K562 (cell line): ENCODE results near the gene HIVEP3. TPM values are rescaled to one million over a fixed set of nuclear protein-coding genes. Genes with fewer than 3 reads are reported as not detected.

Source experiments
- BCOR ChIP-seq: fragments of 450-650 bp; IDR thresholded peaks from 2 replicates; pipeline ENCODE4 v1.6.1; 2016
- C11orf30 ChIP-seq: fragments of 450-650 bp; IDR thresholded peaks from 2 replicates; pipeline ENCODE4 v1.6.1; 2016; ENCODE audit warnings: low read depth, mild to moderate bottlenecking
- HOMEZ ChIP-seq: fragments of 250-450 bp; sonication (Bioruptor Pico); IDR thresholded peaks from 2 replicates; pipeline ENCODE4 v1.4.0; 2020; ENCODE audit warnings: mild to moderate bottlenecking, moderate library complexity
- MAFG ChIP-seq: fragments of 450-650 bp; conservative IDR thresholded peaks from 2 replicates; pipeline ENCODE4 v1.6.1; 2016; ENCODE audit warnings: missing genetic modification characterization, missing compliant biosample characterization
- MIER1 ChIP-seq: fragments of 450-650 bp; IDR thresholded peaks from 2 replicates; pipeline ENCODE4 v1.6.1; 2016; ENCODE audit warnings: antibody characterized with exemption, mild to moderate bottlenecking, low read depth
- MNT ChIP-seq, 2 experiments: fragments of 450-650 bp; conservative IDR thresholded peaks; 2 replicates each; pipeline ENCODE4 v1.6.1; 2017; ENCODE audit warnings: mild to moderate bottlenecking in 2 of 2, moderate library complexity in 2 of 2
- NR4A1 ChIP-seq, 2 experiments: fragments of 250-450 bp in 1 of 2; fragments of 450-650 bp in 1 of 2; sonication (Bioruptor Pico) in 1 of 2; IDR thresholded peaks; 2 replicates each; pipeline versions ENCODE4 v1.4.0 to v1.6.1; 2016 to 2020; ENCODE audit warnings: mild to moderate bottlenecking in 2 of 2, missing compliant biosample characterization in 1 of 2, missing genetic modification characterization in 1 of 2, moderate library complexity in 1 of 2
- RNF219 ChIP-seq: fragments of 250-450 bp; sonication (Bioruptor Pico); IDR thresholded peaks from 2 replicates; pipeline ENCODE4 v1.5.0; 2022; ENCODE audit warnings: mild to moderate bottlenecking
- SMAD2 ChIP-seq: fragments of 150-350 bp; IDR thresholded peaks from 2 replicates; pipeline ENCODE4 v1.6.1; 2014; ENCODE audit warnings: low read depth, mild to moderate bottlenecking, low read length
- ZBTB11 ChIP-seq, 3 experiments: fragments of 200-800 bp in 1 of 3; fragments of 250-450 bp in 1 of 3; fragments of 450-650 bp in 1 of 3; sonication (Bioruptor Pico) in 1 of 3; sonication (Bioruptor generic) in 1 of 3; formaldehyde crosslinking in 1 of 3; IDR thresholded peaks; 2 replicates each; pipeline versions ENCODE4 v1.6.1 to v1.8.0; 2016 to 2022; ENCODE audit warnings: mild to moderate bottlenecking in 2 of 3, missing genetic modification characterization in 2 of 3, missing compliant biosample characterization in 1 of 3, moderate library complexity in 1 of 3
- ZBTB17 ChIP-seq: fragments of 450-650 bp; formaldehyde crosslinking; IDR thresholded peaks from 2 replicates; pipeline ENCODE4 v1.4.0; 2020; ENCODE audit warnings: mild to moderate bottlenecking
- ZNF146 ChIP-seq: IDR thresholded peaks from one replicate; pipeline ENCODE4 v1.6.1; 2018; ENCODE audit warnings: missing compliant biosample characterization; ENCODE audit not compliant: unreplicated experiment
- ZNF175 ChIP-seq: fragments of 200-800 bp; sonication (Bioruptor generic); IDR thresholded peaks from 2 replicates; pipeline ENCODE4 v1.6.1; 2016; ENCODE audit warnings: low read depth, mild to moderate bottlenecking, missing genetic modification characterization, missing compliant biosample characterization
- ZNF316 ChIP-seq: fragments of 450-650 bp; IDR thresholded peaks from 2 replicates; pipeline ENCODE4 v1.6.1; 2016
- ZNF408 ChIP-seq: fragments of 250-450 bp; sonication (Bioruptor Pico); IDR thresholded peaks from 2 replicates; pipeline ENCODE4 v1.4.0; 2020; ENCODE audit warnings: low read depth, mild to moderate bottlenecking, moderate library complexity
- ZNF696 ChIP-seq: fragments of 250-450 bp; sonication (Bioruptor Pico); conservative IDR thresholded peaks from 2 replicates; pipeline ENCODE4 v1.4.0; 2020; ENCODE audit warnings: mild to moderate bottlenecking, moderate library complexity
- polyA plus RNA-seq, 8 experiments: library from polyadenylated mRNA; depleted of rRNA in 4 of 8; stranded (reverse) in 5 of 8; unstranded in 3 of 8; fragments of >200 nt; fragmentation: Nextera tagmentation in 2 of 8; fragmentation: Illumina TruSeq in 1 of 8; extraction: Ambion mirVana in 2 of 8; extraction: Trizol in 1 of 8; gene quantifications; 2 replicates each; pipeline versions ENCODE4 v1.2.1 to v1.2.3, GENCODE V29; 2011 to 2014; ENCODE audit warnings: inconsistent platforms in 1 of 8, missing spikeins in 1 of 8
- total RNA-seq, 7 experiments: library from RNA; depleted of rRNA in 6 of 7; stranded (reverse); fragments of >200 nt in 6 of 7; fragmentation: Illumina TruSeq in 2 of 7; extraction: Trizol in 2 of 7; gene quantifications; 2 replicates each; pipeline versions ENCODE4 v1.2.1 to v1.2.3, GENCODE V29; 2011 to 2021; ENCODE audit warnings: low replicate concordance in 1 of 7

Gene HIVEP3
- total and polyA plus RNA-seq, 9 of the 15 experiments (the other 6 are each of a cell fraction or from before 2014, with no cell fraction given) = 0.09 to 0.58 (median 0.34) TPM; not detected in 1

GRCh38 chr1:41889506-41890414 is 29.0 kb downstream of the HIVEP3 start (continued):
- TF ChIP-seq NR4A1 (CRISPR knock-in tag; IDR thresholded peaks at IDR 0.05) (no peak), NR4A1 (tag; IDR thresholded peaks at IDR 0.05) (no peak), ZNF696 (CRISPR knock-in tag) (no peak), ZNF146 (CRISPR knock-in tag) (no peak), BCOR (peak; percentile 50; the same call in 1 of the 2 replicates), ZBTB11 (CRISPR knock-in tag; IDR thresholded peaks at IDR 0.05) (no peak), MAFG (tag) (peak; percentile 38), SMAD2 (no peak), ZNF408 (CRISPR knock-in tag) (no peak), C11orf30 (peak; percentile 61), ZNF175 (CRISPR knock-in tag) (no peak), RNF219 (CRISPR knock-in tag) (no peak), MNT (conservative IDR thresholded peaks at IDR 0.05) (no peak), HOMEZ (no peak), MIER1 (no peak), ZBTB17 (CRISPR knock-in tag) (no peak), ZNF316 (peak; percentile 68)
